Esophagus muscularis mucosa (tissue), 3 donors: ENCODE results near the gene OR2H1.

Experiments
- CTCF ChIP-seq, 3 experiments: fragments of 200-600 bp in 2 of 3; fragments of 450-650 bp in 1 of 3; sonication (generic) in 2 of 3; IDR thresholded peaks; one replicate each; pipeline ENCODE4 v1.5.1; 2017 to 2019; ENCODE audit warnings: antibody characterized with exemption in 3 of 3, mild to moderate bottlenecking in 2 of 3, moderate library complexity in 1 of 3
- EP300 ChIP-seq: sonication (generic); formaldehyde crosslinking; IDR thresholded peaks from one replicate; pipeline ENCODE4 v1.6.1; 2017; ENCODE audit warnings: antibody characterized with exemption

- TF ChIP-seq CTCF (IDR thresholded peaks at IDR 0.05), result no peak
- TF ChIP-seq EP300, result no peak
Measured at GRCh38 chr6:29487131-29487530, 30.2 kb downstream of the OR2H1 start.
